GM19463 (cell line): Measurements from ENCODE around the gene CNST.
"Not testable (repeated sequence)": the region's sequence is repeated elsewhere in the genome, so short reads cannot be mapped to it uniquely, and the experiment has no call there.

Experiments used
- ATAC-seq: cut with Tn5 transposase; IDR thresholded peaks from one replicate; pipeline ENCODE4 v1.9.1; 2021; ENCODE audit warnings: mild to moderate bottlenecking, moderate library complexity; ENCODE audit not compliant: unreplicated experiment

CNST gene

DNA sequence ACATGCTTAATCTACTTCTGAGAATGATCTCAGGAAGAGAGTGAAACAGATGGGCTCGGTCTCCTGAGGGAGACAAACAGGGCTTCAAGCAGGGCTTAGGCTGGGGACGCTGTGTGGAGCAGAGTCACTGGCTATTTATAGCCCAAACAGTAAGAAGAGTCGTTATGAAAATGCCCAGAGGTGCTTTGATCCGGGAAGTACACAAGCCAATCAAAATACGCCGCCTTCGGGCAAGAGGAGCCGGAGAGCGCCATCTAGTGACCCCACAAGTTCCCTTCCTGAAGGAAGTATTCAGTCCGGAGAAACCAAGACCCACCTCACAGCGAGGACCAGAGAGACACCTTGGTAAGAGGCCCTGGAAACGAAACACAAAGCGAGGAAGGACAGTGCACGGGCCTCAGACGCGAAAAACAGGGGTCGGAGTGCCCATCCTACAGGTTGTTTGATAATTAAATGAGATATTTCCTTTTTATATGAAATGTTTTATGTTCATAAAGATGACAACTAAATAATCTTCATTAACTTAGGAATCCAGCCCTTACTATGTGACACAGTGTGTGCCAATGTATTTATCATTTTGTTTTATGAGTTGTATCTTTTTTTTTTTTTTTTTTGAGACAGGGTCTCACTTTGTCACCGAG lies 133.0 kb downstream of the CNST start:
- ATAC-seq: peak; percentile 95

DNA sequence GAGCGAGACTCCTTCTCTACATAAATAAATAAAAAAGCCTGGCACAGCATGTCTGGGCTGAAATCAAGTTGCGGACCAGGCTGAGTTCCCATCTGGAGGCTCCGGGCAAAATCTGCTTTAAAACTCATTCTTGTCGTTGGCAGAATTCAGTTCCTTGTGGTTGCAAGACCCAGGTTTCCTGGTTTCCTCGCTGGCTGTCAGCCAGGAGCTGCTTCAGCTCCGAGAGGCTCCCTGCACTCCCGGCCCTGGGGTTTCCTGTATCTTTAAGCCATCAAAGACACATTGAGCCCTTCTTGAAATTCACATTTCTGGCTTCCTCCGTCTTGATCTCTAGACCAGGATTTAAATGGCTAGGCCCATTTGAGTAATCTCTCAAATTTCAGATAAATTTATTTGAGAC lies 137.3 kb downstream of the CNST start:
- ATAC-seq: no peak

DNA sequence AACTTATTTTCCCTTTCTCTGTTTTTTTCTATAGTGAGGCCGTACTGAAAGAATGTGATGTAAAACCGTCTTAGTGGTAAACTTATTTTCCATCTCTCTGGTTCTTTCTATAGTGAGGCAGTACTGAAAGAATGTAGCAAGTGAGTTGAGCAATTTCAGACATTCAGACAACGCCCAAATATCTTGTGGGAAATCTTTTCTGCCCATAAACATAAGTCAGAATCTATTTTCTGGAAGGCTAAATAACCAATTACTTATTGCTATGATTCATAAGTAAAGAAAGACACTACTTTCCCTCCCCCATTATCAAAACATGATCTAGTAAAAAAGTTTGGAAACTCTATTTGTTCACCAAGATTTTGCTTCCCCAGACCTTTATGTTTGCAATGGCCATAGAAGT lies 139.1 kb downstream of the CNST start:
- no peak for ATAC-seq

DNA sequence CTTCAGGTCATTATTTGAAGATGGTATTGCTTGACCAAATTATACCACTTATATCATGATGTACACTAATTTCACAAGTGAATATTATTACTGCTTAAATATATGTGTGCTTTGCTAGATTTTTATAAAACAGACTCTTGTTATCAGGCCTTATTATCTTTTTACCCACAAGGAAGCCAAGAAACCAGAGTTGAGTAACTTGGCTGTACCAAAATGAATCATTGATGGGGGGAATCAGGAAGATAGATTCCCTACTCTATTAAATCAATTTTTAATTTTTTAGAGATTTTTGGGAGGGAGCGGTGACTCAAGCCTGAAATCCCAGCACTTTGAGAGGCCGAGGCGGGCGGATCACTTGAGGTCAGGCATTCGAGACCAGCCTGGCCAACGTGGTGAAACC lies 141.9 kb downstream of the CNST start:
- ATAC-seq: no peak

DNA sequence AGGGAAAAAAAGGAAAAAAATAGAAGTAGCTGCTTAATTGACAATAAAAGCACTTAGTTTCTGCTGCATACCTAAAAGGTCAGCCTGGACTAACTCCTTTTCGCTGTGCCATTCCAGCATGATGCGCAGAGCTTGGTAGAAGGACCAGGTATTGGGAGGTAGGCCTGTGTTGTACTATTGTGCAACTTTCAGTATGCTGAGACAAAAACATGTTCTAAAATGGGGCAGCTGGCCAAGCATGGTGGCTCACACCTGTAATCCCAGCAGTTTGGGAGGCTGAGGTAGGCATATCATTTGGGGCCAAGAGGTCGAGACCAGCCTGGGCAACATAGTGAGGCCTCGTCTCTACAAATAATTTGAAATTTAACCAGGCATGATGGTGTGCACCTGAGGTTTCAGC lies 142.9 kb downstream of the CNST start:
- no peak for ATAC-seq

DNA sequence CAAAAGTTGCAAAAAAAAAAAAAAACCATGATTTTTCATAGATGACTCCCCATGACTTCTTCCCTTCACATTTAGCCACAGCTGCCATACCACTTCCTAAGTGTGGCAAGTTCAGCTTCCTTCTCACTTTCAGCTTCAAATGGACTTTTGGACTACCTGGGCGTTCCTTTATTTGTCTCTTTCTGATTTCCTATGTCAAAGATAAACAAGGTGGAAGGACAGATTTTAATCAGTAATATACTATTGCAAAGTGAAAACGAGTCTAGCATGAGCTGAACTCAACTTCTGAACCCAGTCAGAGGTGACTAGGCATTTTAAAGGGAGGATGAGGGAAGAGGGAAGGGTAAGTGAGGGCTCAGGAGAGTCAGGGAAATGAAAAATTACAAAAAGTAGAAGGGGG lies 143.6 kb downstream of the CNST start:
- ATAC-seq: no peak

DNA sequence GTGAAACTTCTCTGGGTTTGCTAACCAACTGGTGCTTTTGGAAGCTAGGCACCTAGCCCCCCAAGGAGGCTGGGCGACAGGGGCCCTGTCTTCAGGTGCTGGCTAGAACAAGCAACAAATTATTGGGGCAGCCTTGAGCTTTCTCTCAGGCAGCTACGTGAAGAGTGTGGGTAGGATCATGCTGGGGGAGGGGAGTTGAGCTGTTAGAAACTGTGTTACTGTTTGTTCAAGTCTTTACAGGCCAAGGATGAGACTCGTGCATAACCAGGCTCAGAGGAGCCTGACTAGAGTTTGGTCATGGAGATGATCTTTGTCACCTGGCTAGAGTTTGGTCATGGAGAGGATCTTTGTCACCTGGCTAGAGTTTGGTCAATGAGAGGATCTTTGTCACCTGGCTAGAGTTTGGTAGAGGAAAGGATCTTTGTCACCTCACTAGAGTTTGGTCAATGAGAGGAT lies 145.3 kb downstream of the CNST start:
- no peak for ATAC-seq

DNA sequence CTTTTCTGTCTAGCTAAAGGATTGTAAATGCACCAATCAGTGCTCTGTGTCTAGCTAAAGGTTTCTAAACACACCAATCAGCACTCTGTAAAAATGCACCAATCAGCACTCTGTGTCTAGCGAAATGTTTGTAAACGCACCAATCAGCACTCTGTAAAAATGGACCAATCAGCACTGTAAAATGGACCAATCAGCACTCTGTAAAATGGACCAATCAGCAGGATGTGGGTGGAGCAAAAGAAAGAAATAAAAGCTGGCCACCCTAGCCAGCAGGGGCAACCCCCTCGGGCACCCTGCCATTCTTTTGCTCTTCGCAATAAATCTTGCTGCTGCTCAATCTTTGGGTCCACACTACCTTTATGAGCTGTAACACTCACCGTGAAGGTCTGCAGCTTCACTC lies 146.2 kb downstream of the CNST start:
- not testable (repeated sequence) for ATAC-seq
